Suprapubic skin (tissue), 4 donors: ENCODE data around the gene ABHD2.

Experiments used
- POLR2A ChIP-seq, 2 donors: fragments of 450-650 bp; IDR thresholded peaks; one replicate each; pipeline ENCODE4 v1.6.1; 2017; ENCODE audit warnings: antibody characterized with exemption in 2 of 2, mild to moderate bottlenecking in 2 of 2, moderate library complexity in 2 of 2
- POLR2AphosphoS5 ChIP-seq, 3 donors: sonication (generic); formaldehyde crosslinking; IDR thresholded peaks; one replicate each; pipeline ENCODE4 v1.6.1; 2017; ENCODE audit warnings: antibody characterized with exemption in 3 of 3
- TF ChIP-seq, protein P1 (sequence below), 2 donors: fragments of 200-600 bp in 1 of 2; fragments of 450-650 bp in 1 of 2; sonication (generic) in 1 of 2; IDR thresholded peaks; one replicate each; pipeline ENCODE4 v1.5.1; 2016 to 2019; ENCODE audit warnings: antibody characterized with exemption in 2 of 2, mild to moderate bottlenecking in 1 of 2, moderate library complexity in 1 of 2

DNA sequence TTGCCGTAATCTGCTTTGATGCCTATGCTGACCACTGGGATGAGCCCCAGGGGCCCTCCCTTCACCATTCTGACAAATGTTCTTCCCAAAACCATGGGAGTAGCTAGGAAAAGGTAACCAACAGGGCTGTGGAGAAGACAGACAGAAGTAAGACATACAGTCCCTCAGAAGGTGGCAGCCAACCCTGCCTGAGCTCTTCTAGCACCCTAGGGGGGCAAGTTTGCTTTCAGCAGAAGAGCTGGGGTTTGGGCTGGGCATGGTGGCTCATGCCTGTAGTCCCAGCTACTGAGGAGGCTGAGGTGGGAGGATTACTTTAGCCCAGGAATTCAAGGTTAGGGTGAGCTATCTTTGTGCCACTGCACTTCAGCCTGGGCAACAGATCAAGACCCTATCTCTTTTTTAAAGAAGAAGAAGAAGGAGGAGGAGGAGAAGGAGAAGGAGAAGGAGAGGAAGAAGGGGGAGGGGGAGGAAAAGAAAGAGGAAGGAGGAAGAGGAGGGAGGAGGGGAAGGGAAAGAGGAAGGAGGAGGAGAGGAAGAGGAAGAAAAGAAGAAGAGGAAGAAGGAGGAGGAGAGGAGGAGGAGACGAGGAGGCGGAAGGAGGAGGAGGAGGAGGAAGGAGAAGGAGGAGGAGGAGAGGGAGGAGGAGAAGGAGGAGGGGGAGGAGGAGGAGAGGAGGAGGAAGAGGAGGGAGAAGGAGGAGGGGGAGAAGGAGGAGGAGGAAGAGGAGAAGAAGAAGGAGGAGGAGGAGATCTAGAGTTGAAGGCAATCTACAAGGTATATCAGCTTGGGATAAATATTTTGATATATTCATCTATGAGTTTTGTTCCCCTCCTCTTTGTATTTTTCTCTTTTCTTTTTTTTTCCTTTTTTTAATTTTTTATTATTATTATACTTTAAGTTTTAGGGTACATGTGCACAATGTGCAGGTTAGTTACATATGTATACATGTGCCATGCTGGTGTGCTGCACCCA lies 44.9 kb upstream of the ABHD2 start:
- TF ChIP-seq POLR2AphosphoS5 (IDR thresholded peaks at IDR 0.05) (no peak), POLR2A (IDR thresholded peaks at IDR 0.05) (no peak)
- TF ChIP-seq, protein P1, sequence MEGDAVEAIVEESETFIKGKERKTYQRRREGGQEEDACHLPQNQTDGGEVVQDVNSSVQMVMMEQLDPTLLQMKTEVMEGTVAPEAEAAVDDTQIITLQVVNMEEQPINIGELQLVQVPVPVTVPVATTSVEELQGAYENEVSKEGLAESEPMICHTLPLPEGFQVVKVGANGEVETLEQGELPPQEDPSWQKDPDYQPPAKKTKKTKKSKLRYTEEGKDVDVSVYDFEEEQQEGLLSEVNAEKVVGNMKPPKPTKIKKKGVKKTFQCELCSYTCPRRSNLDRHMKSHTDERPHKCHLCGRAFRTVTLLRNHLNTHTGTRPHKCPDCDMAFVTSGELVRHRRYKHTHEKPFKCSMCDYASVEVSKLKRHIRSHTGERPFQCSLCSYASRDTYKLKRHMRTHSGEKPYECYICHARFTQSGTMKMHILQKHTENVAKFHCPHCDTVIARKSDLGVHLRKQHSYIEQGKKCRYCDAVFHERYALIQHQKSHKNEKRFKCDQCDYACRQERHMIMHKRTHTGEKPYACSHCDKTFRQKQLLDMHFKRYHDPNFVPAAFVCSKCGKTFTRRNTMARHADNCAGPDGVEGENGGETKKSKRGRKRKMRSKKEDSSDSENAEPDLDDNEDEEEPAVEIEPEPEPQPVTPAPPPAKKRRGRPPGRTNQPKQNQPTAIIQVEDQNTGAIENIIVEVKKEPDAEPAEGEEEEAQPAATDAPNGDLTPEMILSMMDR (IDR thresholded peaks at IDR 0.05) = no peak
